Stimulated activated CD8-positive, alpha-beta memory T cell treated with anti-CD3 and anti-CD28 coated beads, Interleukin-12 subunit alpha, Interleukin-12 subunit beta, amount 100 ng/mL, for 1 hour (primary cell): ENCODE data around the gene ALCAM.

Experiments
- DNase-seq: peaks from one replicate; pipeline ENCODE4 v3.0.0-alpha.2; 2020; ENCODE audit warnings: low read depth

The ALCAM gene

GRCh38 chr3:105528955-105529354, 162.2 kb downstream of the ALCAM start:
- DNase-seq = no peak

- no peak for DNase-seq
These were observed 162.7 kb downstream of the ALCAM start for GRCh38 chr3:105529456-105529855.

GRCh38 chr3:105532251-105532650, 165.5 kb downstream of the ALCAM start:
- DNase-seq = no peak

GRCh38 chr3:105533960-105534359, 167.3 kb downstream of the ALCAM start:
- DNase-seq = no peak

DNA sequence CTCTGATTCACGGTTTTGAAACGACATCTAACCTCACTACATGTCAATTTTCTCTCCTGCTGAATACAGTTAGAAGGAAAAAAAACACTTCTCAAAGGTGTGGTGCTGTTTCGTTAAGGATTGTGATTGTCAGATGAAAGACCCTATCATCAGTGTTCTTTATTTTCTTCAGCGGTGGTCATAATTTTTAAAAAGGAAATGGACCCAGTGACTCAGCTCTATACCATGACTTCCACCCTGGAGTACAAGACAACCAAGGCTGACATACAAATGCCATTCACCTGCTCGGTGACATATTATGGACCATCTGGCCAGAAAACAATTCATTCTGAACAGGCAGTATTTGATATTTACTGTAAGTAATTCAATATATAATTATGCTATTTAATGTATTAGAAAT, 167.8 kb downstream of the ALCAM start:
- DNase-seq = no peak

- no peak for DNase-seq
These were observed 170.8 kb downstream of the ALCAM start for GRCh38 chr3:105537371-105538080.

GRCh38 chr3:105538483-105538882, 171.8 kb downstream of the ALCAM start:
- DNase-seq = no peak

DNA sequence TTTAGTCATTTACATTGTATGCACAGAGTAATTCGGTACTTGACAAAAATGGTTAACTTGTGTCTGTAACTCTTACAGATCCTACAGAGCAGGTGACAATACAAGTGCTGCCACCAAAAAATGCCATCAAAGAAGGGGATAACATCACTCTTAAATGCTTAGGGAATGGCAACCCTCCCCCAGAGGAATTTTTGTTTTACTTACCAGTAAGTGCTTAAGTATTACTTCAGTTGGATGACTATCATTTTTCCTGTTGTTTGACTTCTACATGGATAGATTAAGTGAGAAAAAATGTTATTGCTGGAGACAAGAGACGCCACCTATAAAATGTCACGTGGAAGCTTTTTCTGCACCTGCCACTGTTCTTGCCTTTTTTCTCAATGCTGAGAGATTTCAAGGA, 173.2 kb downstream of the ALCAM start:
- no peak for DNase-seq

DNA sequence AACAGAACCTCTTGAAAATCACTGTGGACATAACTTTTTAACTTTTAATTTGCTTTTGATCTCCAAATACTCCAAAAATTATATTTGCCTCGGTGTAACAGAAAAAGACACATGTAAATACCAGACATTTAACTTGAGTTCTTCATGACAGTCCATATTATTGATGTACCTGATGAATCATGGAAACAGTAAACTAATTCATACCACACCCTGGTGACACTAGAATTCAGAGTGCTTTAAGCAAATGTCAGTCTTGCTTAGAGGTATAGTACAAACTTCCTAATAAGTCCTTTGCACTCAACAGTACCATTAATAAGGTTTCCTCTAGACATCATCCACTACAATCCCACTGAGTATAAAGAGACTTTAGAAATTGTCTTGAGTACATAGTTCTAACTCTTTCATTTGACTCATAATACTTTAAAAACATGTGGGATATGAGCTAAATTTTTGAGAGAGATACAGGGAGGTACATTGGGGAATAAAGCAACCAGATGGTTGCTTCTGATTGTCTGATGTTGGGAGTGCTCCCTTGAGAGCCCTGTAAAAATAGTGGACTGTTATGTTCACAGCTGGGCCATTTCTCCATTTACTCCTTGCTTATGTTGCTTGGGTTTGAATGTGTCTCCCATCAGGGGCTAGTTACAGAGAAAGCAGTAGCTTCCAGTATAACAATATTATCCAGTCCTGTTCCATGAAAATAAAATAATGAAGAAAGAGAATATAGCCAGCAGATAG, 175.7 kb downstream of the ALCAM start:
- DNase-seq = no peak

DNA sequence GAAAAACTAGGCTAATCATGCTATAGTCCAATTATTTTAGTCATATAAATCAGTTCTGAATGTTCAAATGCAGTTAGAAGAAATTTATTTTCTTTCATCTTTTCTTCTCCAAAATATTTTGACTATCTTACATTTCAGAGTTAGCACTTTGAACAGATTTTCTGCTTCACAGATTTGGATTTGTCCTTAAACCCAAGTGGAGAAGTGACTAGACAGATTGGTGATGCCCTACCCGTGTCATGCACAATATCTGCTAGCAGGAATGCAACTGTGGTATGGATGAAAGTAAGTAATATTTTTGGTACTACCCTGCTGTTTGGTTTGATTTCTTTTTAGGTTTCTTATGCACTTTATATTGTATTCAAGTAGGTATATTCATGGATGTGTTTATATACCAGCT, 178.3 kb downstream of the ALCAM start:
- DNase-seq = no peak

GRCh38 chr3:105553851-105554250, 187.1 kb downstream of the ALCAM start:
- no peak for DNase-seq

DNA sequence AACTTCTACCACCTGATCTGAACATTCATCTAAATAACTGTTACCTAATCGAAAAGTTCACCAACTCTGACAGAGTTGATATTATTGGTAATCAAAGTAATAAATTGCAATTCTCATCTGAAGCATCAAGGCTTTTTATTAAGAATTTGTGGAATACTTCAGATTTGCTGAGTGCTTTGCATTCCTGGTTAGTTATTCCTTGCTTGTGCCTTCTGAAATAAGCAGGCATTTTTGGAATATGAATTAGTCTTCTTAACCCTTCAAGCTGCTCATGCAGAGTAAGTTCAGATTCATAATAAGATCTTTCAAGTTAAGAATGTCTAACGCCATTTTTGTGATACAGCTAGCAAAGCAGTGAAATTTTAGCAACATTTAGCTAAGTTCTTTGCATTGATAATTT, 188.5 kb downstream of the ALCAM start:
- no peak for DNase-seq

DNA sequence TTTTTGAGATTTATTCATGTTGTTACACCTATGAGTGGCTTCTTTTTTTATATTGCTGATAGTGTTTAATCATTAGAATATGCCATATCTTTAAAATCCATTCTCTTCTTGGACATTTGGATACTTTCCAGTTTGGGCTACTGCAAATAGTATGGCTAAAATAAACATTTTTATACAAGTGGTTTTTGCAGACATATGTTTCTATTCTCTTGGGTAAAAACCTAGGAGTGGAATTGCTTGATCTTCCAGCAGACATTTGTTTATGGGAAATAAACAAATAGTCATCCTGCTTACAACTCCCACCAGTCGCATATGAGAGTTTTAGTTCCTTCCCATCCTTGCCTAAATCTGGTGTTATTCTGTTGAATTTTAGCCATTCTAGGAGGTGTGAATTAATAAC, 193.1 kb downstream of the ALCAM start:
- DNase-seq = no peak

- DNase-seq = no peak
These were observed 195.2 kb downstream of the ALCAM start for GRCh38 chr3:105561876-105562275.

DNA sequence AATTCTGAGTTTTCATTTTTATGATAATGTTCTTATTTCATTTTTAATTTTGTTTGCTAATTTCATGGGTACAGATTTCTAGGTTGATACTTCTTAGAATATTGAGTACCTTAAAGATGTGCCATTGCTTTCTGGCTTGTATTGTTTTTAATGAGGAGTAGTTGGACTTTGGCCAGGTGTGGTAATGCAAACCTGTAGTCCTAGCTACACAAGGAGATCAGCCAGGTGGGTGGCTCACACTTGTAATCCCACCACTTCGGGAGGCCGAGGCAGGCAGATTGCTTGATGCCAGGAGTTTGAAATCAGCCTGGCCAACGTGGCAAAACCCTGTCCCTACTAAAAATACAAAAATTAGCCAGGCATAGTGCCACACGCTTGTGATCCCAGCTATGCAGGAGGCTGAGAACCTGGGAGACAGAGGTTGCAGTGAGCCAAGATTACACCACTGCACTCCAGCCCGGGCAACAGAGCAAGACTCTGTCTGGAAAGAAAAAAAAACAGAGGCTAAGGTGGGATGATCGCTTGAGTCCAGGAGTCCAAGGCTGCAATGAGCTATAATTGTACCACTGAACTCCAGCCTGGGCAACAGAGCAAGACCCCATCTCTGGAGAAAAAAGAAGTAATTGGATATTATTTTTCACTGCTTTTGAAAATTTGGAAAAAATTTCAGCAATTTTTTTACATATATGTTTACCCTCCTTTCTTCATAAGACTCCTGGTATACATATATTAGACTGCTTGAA, 198.0 kb downstream of the ALCAM start:
- no peak for DNase-seq

- no peak for DNase-seq
These were observed 204.3 kb downstream of the ALCAM start for GRCh38 chr3:105571005-105571404.

DNA sequence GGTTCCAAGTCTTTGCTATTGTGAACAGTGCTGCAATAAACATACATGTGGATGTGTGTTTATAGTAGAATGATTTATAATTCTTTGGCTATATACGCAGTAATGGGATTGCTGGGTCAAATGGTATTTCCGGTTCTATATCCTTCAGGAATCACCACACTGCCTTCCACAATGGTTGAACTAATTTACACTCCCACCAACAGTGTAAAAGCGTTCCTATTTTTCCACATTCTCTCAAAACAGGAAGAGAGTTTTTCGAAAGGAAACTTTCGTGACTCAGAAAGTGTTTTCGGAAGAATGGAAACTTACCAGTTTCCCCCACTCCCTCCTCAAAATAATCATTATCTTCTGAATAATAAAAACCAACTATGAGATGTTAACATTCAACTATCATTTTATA, 205.8 kb downstream of the ALCAM start:
- no peak for DNase-seq

- no peak for DNase-seq
These were observed 212.7 kb downstream of the ALCAM start for GRCh38 chr3:105579439-105579838.

GRCh38 chr3:105580296-105580965, 213.7 kb downstream of the ALCAM start:
- DNase-seq = no peak

DNA sequence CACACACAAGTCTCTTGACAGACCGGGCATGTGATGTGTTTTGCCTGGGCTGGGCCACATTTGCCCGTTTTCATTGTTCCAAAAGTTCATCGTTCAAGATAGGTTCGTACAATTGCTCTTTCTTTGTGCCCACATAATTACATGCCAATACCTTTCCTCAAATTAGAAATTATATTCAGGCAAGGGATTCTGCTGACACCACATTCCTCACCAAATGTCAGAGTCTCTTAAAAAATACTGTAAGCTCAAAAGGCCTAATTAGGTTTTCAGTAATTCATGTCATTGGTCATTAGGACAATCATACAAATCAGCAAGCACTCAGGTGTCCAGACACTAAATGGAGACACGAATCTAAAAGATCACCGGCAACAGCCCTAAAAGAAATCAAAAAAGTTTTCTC, 215.3 kb downstream of the ALCAM start:
- DNase-seq = no peak

- DNase-seq = no peak
These were observed 217.5 kb downstream of the ALCAM start for GRCh38 chr3:105584003-105584790.

DNA sequence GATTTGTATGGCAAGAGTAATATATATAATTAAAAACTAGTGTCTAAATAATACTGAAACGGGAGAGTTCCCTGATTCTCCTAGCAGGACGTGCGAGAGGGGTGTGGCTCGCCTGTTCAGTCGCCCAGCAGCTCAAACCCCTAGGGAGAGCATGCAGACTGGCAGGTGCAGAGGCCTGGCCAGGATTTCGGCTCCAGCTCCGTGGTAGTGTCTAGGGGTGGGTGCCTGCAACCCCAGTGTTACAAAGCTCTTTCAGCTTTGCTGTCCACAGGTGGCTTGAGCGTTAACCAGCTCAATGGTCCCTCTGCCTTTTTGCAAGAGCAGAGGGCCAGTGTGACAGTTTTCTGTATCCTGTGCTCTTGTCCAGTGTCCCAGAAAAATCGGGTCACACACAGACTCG, 226.6 kb downstream of the ALCAM start:
- DNase-seq = no peak
